ENCODE results near the gene SIMC1.
"Not testable (repeated sequence)": the region's sequence is repeated elsewhere in the genome, so short reads cannot be mapped to it uniquely, and the experiment has no call there.

- TF ChIP-seq, protein P1, sequence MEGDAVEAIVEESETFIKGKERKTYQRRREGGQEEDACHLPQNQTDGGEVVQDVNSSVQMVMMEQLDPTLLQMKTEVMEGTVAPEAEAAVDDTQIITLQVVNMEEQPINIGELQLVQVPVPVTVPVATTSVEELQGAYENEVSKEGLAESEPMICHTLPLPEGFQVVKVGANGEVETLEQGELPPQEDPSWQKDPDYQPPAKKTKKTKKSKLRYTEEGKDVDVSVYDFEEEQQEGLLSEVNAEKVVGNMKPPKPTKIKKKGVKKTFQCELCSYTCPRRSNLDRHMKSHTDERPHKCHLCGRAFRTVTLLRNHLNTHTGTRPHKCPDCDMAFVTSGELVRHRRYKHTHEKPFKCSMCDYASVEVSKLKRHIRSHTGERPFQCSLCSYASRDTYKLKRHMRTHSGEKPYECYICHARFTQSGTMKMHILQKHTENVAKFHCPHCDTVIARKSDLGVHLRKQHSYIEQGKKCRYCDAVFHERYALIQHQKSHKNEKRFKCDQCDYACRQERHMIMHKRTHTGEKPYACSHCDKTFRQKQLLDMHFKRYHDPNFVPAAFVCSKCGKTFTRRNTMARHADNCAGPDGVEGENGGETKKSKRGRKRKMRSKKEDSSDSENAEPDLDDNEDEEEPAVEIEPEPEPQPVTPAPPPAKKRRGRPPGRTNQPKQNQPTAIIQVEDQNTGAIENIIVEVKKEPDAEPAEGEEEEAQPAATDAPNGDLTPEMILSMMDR (IDR thresholded peaks at IDR 0.05), result not testable (repeated sequence)
- TF ChIP-seq POLR2A (IDR thresholded peaks at IDR 0.05), result not testable (repeated sequence)
Observed at GRCh38 chr5:176239304-176239703, 1.1 kb downstream of the SIMC1 start.
